ENCODE measurements around the gene NKX2-1. TPM values are rescaled to one million over a fixed set of nuclear protein-coding genes. Genes with fewer than 3 reads are reported as not detected.
A peak's percentile ranks its signal among the peaks of the same experiment; 100 is the strongest.

NKX2-1 gene
- total and polyA plus RNA-seq, 8 donors = 13.4 TPM; not detected in 7

DNA sequence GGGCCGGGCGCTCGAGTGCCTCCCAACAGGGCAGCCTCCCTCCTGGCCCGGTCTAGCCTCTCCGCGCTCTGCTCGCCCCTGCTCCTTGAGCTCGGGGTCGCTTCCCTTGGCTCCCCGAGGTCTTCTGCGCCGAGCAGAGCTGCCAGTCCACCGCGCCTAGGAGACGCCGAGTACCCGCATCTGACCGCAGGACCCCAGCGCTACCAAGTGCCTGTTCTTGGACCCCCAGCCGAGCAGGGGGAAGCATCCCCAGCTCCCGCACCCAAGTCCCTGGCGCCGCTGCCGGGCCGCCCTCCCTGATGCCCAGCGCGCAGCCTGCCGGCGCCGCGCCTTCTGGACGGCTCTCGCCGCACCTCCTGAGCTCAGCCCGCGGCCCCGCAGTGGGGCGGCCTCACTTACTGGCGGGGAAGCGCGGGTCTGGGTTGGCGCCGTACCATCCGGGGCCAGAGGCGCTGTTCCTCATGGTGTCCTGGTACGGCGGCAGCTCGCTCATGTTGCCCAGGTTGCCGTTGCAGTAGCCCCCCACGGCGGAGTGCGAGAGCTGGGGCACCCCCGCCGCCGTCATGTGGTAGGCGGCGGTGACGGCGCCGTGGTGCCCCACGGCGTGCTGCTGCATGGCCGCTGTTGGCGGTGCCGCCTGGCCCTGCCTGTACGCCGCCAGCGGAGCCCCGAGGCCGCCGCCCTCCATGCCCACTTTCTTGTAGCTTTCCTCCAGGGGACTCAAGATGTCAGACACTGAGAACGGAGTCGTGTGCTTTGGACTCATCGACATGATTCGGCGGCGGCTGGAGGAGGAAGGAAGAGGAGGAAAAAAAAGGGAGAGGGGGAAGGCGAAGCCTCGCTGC, 1.2 kb downstream of the NKX2-1 start:
- no peak overlapping the region for H3K27ac ChIP-seq
- peaks cover 42 to 77% (median 60%) of the 10 kb centered on the region in 4 donors for H3K4me1 ChIP-seq

GRCh38 chr14:36518031-36518585, 1.9 kb downstream of the NKX2-1 start:
- intact Hi-C loops (cut with DNase I; ENCODE audit: low total_unique reads) = no loop called here
- Histone ChIP-seq H3K36me3 (no peaks in the 10 kb centered on the region), H3K9me3 (no peaks in the 10 kb centered on the region), H3K4me1 (peaks cover 42 to 80% (median 64%) of the 10 kb centered on the region in 4 donors), H3K27ac (no peak overlapping the region), H3K4me3 (peak overlapping the region in 2 of 4 donors; percentile 12 to 54), H3K27me3 (peaks cover 61 to 100% (median 98%) of the 10 kb centered on the region in 3 donors)
- TF ChIP-seq EP300 (IDR thresholded peaks at IDR 0.05) = no peak
- TF ChIP-seq CTCF (IDR thresholded peaks at IDR 0.05) = no peak
- TF ChIP-seq POLR2AphosphoS5 (IDR thresholded peaks at IDR 0.05) = no peak
- TF ChIP-seq POLR2A (IDR thresholded peaks at IDR 0.05) = no peak
- no peak for DNase-seq
- 4 to 16% (median 6%) methylated on average over 9 to 34 of the region's 34 CpGs for WGBS, 5 donors

More for the DNA sequence above, 1.2 kb downstream of the NKX2-1 start:
- Histone ChIP-seq H3K27me3 (peaks cover 55 to 100% (median 98%) of the 10 kb centered on the region in 3 donors), H3K36me3 (no peaks in the 10 kb centered on the region), H3K9me3 (no peaks in the 10 kb centered on the region), H3K4me3 (peak overlapping the region; percentile 30 to 54 (median 34))
- no peak for DNase-seq
- 2 to 4% (median 3%) methylated on average over 33 to 79 of the region's 79 CpGs for WGBS, 5 donors
- intact Hi-C loops (cut with DNase I; ENCODE audit: low total_unique reads) = no loop called here
- no peak for TF ChIP-seq POLR2A (IDR thresholded peaks at IDR 0.05)
- TF ChIP-seq POLR2AphosphoS5 (IDR thresholded peaks at IDR 0.05) = no peak
- no peak for TF ChIP-seq EP300 (IDR thresholded peaks at IDR 0.05)
- TF ChIP-seq CTCF (IDR thresholded peaks at IDR 0.05) = no peak

- TF ChIP-seq EP300 (IDR thresholded peaks at IDR 0.05) (no peak), CTCF (IDR thresholded peaks at IDR 0.05) (no peak), POLR2AphosphoS5 (IDR thresholded peaks at IDR 0.05) (no peak), POLR2A (IDR thresholded peaks at IDR 0.05) (no peak)
- no peaks in the 10 kb centered on the region for H3K36me3 ChIP-seq
- H3K4me3 ChIP-seq = peak overlapping the region in 2 of 4 donors; percentile 12 to 28
- no peaks in the 10 kb centered on the region for H3K9me3 ChIP-seq
- intact Hi-C loops (cut with DNase I; ENCODE audit: low total_unique reads) = no loop called here
- 3 to 4% (median 4%) methylated on average over 17 to 87 of the region's 87 CpGs for WGBS, 5 donors
- H3K27ac ChIP-seq = no peak overlapping the region
- H3K4me1 ChIP-seq = peaks cover 42 to 80% (median 64%) of the 10 kb centered on the region in 4 donors
- DNase-seq = no peak
- peaks cover 56 to 100% (median 98%) of the 10 kb centered on the region in 3 donors for H3K27me3 ChIP-seq
Observed at GRCh38 chr14:36517242-36518030, 2.6 kb downstream of the NKX2-1 start.

DNA sequence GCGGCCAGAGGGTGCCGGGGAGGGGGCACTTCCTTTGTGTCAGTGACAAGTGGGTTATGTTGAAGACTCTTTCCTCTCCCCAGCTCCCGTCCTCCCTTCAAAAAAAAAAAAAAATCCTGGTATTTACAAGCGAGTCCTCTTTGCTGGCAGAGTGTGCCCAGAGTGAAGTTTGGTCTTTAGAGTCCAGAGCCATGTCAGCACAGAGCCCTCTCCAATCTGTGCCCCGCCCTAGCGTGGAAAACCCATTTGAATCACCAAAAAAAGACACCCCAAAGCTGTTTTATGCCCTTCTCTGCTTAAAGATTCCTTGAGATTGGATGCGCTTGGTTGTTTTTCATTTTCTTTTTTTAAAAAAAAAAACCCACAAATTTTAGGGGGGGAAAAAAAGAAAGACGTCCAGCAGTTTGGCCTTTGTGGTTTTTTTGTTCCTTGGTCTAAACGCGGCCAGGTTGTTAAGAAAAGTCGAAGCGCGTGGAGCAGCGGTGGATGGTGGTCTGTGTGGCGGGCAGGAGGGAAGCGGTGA, 3.3 kb downstream of the NKX2-1 start:
- WGBS, 5 donors = 7 to 12% (median 9%) methylated on average over 10 to 16 of the region's 16 CpGs
- Histone ChIP-seq H3K4me3 (no peak overlapping the region), H3K27me3 (peaks cover 50 to 100% (median 98%) of the 10 kb centered on the region in 3 donors), H3K27ac (no peak overlapping the region), H3K9me3 (no peaks in the 10 kb centered on the region), H3K36me3 (no peaks in the 10 kb centered on the region), H3K4me1 (peaks cover 38 to 77% (median 61%) of the 10 kb centered on the region in 4 donors)
- no peak for TF ChIP-seq CTCF (IDR thresholded peaks at IDR 0.05)
- no peak for TF ChIP-seq POLR2A (IDR thresholded peaks at IDR 0.05)
- TF ChIP-seq POLR2AphosphoS5 (IDR thresholded peaks at IDR 0.05) = no peak
- no peak for TF ChIP-seq EP300 (IDR thresholded peaks at IDR 0.05)
- no peak for DNase-seq
- intact Hi-C loops (cut with DNase I; ENCODE audit: low total_unique reads) = no loop called here

Data from stomach (tissue), 9 donors.